ENCODE data around the gene OR14A16. TPM values are rescaled to one million over a fixed set of nuclear protein-coding genes. Genes with fewer than 3 reads are reported as not detected.

Gene OR14A16
- total and polyA plus RNA-seq, 4 donors: not detected

DNA sequence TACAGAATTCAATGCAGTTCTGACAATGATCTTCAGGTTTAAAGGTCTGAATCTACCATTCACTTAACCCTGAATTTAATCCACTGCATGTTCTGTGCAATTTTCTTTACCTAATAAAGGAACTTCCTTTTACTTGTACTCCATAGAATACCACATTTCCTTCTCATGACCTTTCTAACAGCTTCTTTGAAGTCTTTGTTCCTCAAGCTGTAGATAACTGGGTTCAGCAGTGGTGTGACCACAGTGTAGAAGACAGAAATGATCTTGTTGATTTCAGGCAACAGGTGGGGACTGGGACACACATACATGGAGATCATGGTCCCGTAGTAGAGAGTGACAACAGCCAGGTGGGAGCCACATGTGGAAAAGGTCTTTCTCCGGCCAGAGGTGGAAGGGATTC lies 16.9 kb upstream of the OR14A16 start:
- Histone ChIP-seq H3K9ac (ENCODE audit: low read depth in 1 of 2, low read length in 2 of 2) (no peak overlapping the region), H3K27ac (ENCODE audit: low read depth in 1 of 2, low read length in 2 of 2) (no peak overlapping the region), H3K4me3 (ENCODE audit: low read depth in 1 of 3, low read length in 3 of 3) (no peak overlapping the region), H3K4me1 (ENCODE audit: control insufficient read depth in 4 of 4, insufficient read depth in 4 of 4, low read length in 3 of 4) (no peaks in the 10 kb centered on the region), H3K9me3 (ENCODE audit: control insufficient read depth in 4 of 4, low read length in 3 of 4) (no peaks in the 10 kb centered on the region), H3K27me3 (ENCODE audit: control insufficient read depth in 4 of 4, insufficient read depth in 4 of 4, low read length in 3 of 4) (no peaks in the 10 kb centered on the region), H3K36me3 (ENCODE audit: control insufficient read depth in 4 of 4, insufficient read depth in 3 of 4, low read depth in 1 of 4, low read length in 3 of 4) (no peaks in the 10 kb centered on the region)
- TF ChIP-seq TAF1 (conservative IDR thresholded peaks at IDR 0.05) (no peak), RAD21 (IDR thresholded peaks at IDR 0.05) (no peak), GABPA (IDR thresholded peaks at IDR 0.05 in 1 of 2, conservative IDR thresholded peaks at IDR 0.05 in 1 of 2) (no peak), FOXA2 (IDR thresholded peaks at IDR 0.05) (no peak), RXRA (IDR thresholded peaks at IDR 0.05) (no peak), HNF4G (IDR thresholded peaks at IDR 0.05) (no peak), JUND (IDR thresholded peaks at IDR 0.05) (no peak), NR2F2 (IDR thresholded peaks at IDR 0.05) (no peak), EGR1 (IDR thresholded peaks at IDR 0.05; ENCODE audit: low read depth in 2 of 2) (no peak), YY1 (IDR thresholded peaks at IDR 0.05) (no peak), SP1 (IDR thresholded peaks at IDR 0.05) (no peak), FOXA1 (IDR thresholded peaks at IDR 0.05) (no peak), HNF4A (conservative IDR thresholded peaks at IDR 0.05) (no peak)
- TF ChIP-seq, protein P1, sequence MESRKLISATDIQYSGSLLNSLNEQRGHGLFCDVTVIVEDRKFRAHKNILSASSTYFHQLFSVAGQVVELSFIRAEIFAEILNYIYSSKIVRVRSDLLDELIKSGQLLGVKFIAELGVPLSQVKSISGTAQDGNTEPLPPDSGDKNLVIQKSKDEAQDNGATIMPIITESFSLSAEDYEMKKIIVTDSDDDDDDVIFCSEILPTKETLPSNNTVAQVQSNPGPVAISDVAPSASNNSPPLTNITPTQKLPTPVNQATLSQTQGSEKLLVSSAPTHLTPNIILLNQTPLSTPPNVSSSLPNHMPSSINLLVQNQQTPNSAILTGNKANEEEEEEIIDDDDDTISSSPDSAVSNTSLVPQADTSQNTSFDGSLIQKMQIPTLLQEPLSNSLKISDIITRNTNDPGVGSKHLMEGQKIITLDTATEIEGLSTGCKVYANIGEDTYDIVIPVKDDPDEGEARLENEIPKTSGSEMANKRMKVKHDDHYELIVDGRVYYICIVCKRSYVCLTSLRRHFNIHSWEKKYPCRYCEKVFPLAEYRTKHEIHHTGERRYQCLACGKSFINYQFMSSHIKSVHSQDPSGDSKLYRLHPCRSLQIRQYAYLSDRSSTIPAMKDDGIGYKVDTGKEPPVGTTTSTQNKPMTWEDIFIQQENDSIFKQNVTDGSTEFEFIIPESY (IDR thresholded peaks at IDR 0.05): no peak
- TF ChIP-seq, protein P2, sequence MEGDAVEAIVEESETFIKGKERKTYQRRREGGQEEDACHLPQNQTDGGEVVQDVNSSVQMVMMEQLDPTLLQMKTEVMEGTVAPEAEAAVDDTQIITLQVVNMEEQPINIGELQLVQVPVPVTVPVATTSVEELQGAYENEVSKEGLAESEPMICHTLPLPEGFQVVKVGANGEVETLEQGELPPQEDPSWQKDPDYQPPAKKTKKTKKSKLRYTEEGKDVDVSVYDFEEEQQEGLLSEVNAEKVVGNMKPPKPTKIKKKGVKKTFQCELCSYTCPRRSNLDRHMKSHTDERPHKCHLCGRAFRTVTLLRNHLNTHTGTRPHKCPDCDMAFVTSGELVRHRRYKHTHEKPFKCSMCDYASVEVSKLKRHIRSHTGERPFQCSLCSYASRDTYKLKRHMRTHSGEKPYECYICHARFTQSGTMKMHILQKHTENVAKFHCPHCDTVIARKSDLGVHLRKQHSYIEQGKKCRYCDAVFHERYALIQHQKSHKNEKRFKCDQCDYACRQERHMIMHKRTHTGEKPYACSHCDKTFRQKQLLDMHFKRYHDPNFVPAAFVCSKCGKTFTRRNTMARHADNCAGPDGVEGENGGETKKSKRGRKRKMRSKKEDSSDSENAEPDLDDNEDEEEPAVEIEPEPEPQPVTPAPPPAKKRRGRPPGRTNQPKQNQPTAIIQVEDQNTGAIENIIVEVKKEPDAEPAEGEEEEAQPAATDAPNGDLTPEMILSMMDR (IDR thresholded peaks at IDR 0.05; ENCODE audit: low read depth, low read length, missing input control): no peak
- TF ChIP-seq, protein P3, sequence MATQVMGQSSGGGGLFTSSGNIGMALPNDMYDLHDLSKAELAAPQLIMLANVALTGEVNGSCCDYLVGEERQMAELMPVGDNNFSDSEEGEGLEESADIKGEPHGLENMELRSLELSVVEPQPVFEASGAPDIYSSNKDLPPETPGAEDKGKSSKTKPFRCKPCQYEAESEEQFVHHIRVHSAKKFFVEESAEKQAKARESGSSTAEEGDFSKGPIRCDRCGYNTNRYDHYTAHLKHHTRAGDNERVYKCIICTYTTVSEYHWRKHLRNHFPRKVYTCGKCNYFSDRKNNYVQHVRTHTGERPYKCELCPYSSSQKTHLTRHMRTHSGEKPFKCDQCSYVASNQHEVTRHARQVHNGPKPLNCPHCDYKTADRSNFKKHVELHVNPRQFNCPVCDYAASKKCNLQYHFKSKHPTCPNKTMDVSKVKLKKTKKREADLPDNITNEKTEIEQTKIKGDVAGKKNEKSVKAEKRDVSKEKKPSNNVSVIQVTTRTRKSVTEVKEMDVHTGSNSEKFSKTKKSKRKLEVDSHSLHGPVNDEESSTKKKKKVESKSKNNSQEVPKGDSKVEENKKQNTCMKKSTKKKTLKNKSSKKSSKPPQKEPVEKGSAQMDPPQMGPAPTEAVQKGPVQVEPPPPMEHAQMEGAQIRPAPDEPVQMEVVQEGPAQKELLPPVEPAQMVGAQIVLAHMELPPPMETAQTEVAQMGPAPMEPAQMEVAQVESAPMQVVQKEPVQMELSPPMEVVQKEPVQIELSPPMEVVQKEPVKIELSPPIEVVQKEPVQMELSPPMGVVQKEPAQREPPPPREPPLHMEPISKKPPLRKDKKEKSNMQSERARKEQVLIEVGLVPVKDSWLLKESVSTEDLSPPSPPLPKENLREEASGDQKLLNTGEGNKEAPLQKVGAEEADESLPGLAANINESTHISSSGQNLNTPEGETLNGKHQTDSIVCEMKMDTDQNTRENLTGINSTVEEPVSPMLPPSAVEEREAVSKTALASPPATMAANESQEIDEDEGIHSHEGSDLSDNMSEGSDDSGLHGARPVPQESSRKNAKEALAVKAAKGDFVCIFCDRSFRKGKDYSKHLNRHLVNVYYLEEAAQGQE (IDR thresholded peaks at IDR 0.05): no peak
- TF ChIP-seq, protein P4, sequence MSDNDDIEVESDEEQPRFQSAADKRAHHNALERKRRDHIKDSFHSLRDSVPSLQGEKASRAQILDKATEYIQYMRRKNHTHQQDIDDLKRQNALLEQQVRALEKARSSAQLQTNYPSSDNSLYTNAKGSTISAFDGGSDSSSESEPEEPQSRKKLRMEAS (IDR thresholded peaks at IDR 0.05): no peak
- TF ChIP-seq, protein P5, sequence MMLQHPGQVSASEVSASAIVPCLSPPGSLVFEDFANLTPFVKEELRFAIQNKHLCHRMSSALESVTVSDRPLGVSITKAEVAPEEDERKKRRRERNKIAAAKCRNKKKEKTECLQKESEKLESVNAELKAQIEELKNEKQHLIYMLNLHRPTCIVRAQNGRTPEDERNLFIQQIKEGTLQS (IDR thresholded peaks at IDR 0.05): no peak
- DNase-seq (ENCODE audit: low spot score): no peak
- WGBS: 78% methylated on average over 2 of the region's 2 CpGs

All from liver (tissue), 9 donors.